H1 (cell line): Measurements from ENCODE around the gene TFCP2L1. TPM values are rescaled to one million over a fixed set of nuclear protein-coding genes. Genes with fewer than 3 reads are reported as not detected.

Experiments used
- CTCF ChIA-PET: fragments of 300-600 bp; sonication (Branson Sonifier 250); formaldehyde crosslinking; loops from one replicate; lab custom pipeline; 2021; ENCODE audit not compliant: partially characterized antibody; lab: Charles Lee
- POLR2A ChIA-PET: fragments of 300-600 bp; sonication (Branson Sonifier 250); formaldehyde crosslinking; loops from one replicate; lab custom pipeline; 2021; ENCODE audit warnings: inconsistent platforms; ENCODE audit not compliant: partially characterized antibody; lab: Charles Lee
- DNase-seq, 2 experiments: peaks; one replicate each; pipeline versions ENCODE4 v3.0.0 to v3.0.0-alpha.2; 2010 to 2022; ENCODE audit warnings: low spot score in 2 of 2, low read depth in 1 of 2, mixed read lengths in 1 of 2
- FAIRE-seq: peaks from 2 replicates; lab custom pipeline; 2011; peaks lifted over from hg19 to GRCh38; lab: Jason Lieb, UNC
- H2AFZ ChIP-seq: 2 replicates; pipeline ENCODE4 v1.8.1; 2012; ENCODE audit warnings: low read length, inconsistent platforms
- H2AK5ac ChIP-seq: 2 replicates; pipeline ENCODE4 v1.6.1; 2013; ENCODE audit warnings: low read depth, low read length
- H2BK120ac ChIP-seq: replicated peaks from 2 replicates; pipeline ENCODE3; 2013; ENCODE audit warnings: low read depth, low read length, inconsistent platforms
- H2BK12ac ChIP-seq: 2 replicates; pipeline ENCODE4 v1.6.1; 2013; ENCODE audit warnings: low read depth, low read length
- H2BK15ac ChIP-seq: 2 replicates; pipeline ENCODE4 v1.6.1; 2013; ENCODE audit warnings: low read length
- H2BK20ac ChIP-seq: 2 replicates; pipeline ENCODE4 v1.6.1; 2013; ENCODE audit warnings: low read length
- H2BK5ac ChIP-seq: 2 replicates; pipeline ENCODE4 v1.6.1; 2013; ENCODE audit warnings: low read depth, low read length
- H3K14ac ChIP-seq: 2 replicates; pipeline ENCODE4 v1.6.1; 2013; ENCODE audit warnings: inconsistent platforms; ENCODE audit not compliant: insufficient read length
- H3K18ac ChIP-seq: 2 replicates; pipeline ENCODE4 v1.6.1; 2013; ENCODE audit warnings: low read length; ENCODE audit errors: extremely low read depth
- H3K23ac ChIP-seq: 2 replicates; pipeline ENCODE4 v1.6.1; 2013; ENCODE audit warnings: inconsistent platforms; ENCODE audit not compliant: insufficient read length
- H3K23me2 ChIP-seq: 2 replicates; pipeline ENCODE4 v1.6.1; 2013; ENCODE audit warnings: low read depth, low read length
- H3K27ac ChIP-seq: 2 replicates; pipeline ENCODE4 v1.6.1; 2011; ENCODE audit warnings: low read depth, low read length, inconsistent platforms
- H3K27me3 ChIP-seq, 4 experiments: replicated peaks in 1 of 4; 1 replicate in 1 of 4; 2 replicates in 3 of 4; pipeline versions ENCODE4 v1.6.1 to v1.8.1; 2011 to 2013; ENCODE audit warnings: low read length in 3 of 4, mild to moderate bottlenecking in 3 of 4, inconsistent platforms in 2 of 4, mixed read lengths in 2 of 4, moderate library complexity in 1 of 4; ENCODE audit not compliant: control insufficient read depth in 3 of 4, insufficient read depth in 3 of 4; ENCODE audit errors: extremely low read depth in 1 of 4
- H3K36me3 ChIP-seq, 4 experiments: 2 replicates each; pipeline versions ENCODE4 v1.6.1 to v1.8.1; 2011 to 2013; ENCODE audit warnings: mild to moderate bottlenecking in 4 of 4, low read length in 3 of 4, moderate library complexity in 2 of 4, control low read depth in 1 of 4, inconsistent platforms in 1 of 4; ENCODE audit not compliant: insufficient read depth in 4 of 4, control insufficient read depth in 2 of 4
- H3K4ac ChIP-seq: replicated peaks from 2 replicates; pipeline ENCODE3; 2013; ENCODE audit warnings: low read length, low read depth, mixed read lengths, inconsistent platforms; ENCODE audit not compliant: insufficient read length
- H3K4me1 ChIP-seq, 4 experiments: replicated peaks in 1 of 4; 1 replicate in 1 of 4; 2 replicates in 3 of 4; pipeline versions ENCODE4 v1.6.1 to v1.8.1; 2011 to 2013; ENCODE audit warnings: low read length in 3 of 4, inconsistent platforms in 2 of 4, mixed read lengths in 1 of 4; ENCODE audit not compliant: insufficient read depth in 4 of 4, control insufficient read depth in 3 of 4
- H3K4me2 ChIP-seq, 2 experiments: 2 replicates each; pipeline versions ENCODE4 v1.6.1 to v1.8.1; 2011 to 2013; ENCODE audit warnings: low read depth in 2 of 2, low read length in 2 of 2, control low read depth in 1 of 2, inconsistent platforms in 1 of 2, mild to moderate bottlenecking in 1 of 2; ENCODE audit not compliant: insufficient read depth in 1 of 2
- H3K4me3 ChIP-seq, 4 experiments: fragments of 200-600, 300-600 bp in 1 of 4; sonication (generic), shearing (Covaris generic), sonication (Bioruptor Twin) in 1 of 4; 2 replicates each; pipeline versions ENCODE4 v1.5.1 to v1.8.1; 2011 to 2016; ENCODE audit warnings: low read length in 4 of 4, low read depth in 3 of 4, control low read depth in 2 of 4, inconsistent platforms in 2 of 4, mild to moderate bottlenecking in 2 of 4, mixed read lengths in 1 of 4, moderate library complexity in 1 of 4; ENCODE audit not compliant: insufficient read depth in 2 of 4; ENCODE audit errors: extremely low read depth in 1 of 4
- H3K56ac ChIP-seq: replicated peaks from 2 replicates; pipeline ENCODE3; 2013; ENCODE audit warnings: low read depth, mild to moderate bottlenecking, mixed read lengths, low read length, inconsistent platforms; ENCODE audit not compliant: insufficient read length
- H3K79me1 ChIP-seq: 2 replicates; pipeline ENCODE4 v1.6.1; 2013; ENCODE audit warnings: low read depth, low read length, control low read depth
- H3K79me2 ChIP-seq, 2 experiments: 2 replicates each; pipeline versions ENCODE4 v1.6.1 to v1.8.1; 2012 to 2013; ENCODE audit warnings: low read length in 2 of 2, mild to moderate bottlenecking in 2 of 2, inconsistent platforms in 1 of 2; ENCODE audit not compliant: insufficient read depth in 2 of 2, control insufficient read depth in 1 of 2
- H3K9ac ChIP-seq, 4 experiments: replicated peaks in 1 of 4; 1 replicate in 1 of 4; 2 replicates in 3 of 4; pipeline versions ENCODE4 v1.6.1 to v1.8.1; 2011 to 2013; ENCODE audit warnings: low read depth in 3 of 4, low read length in 3 of 4, control low read depth in 2 of 4, mild to moderate bottlenecking in 2 of 4, moderate library complexity in 2 of 4, inconsistent platforms in 1 of 4; ENCODE audit errors: extremely low read depth in 1 of 4
- H3K9me3 ChIP-seq, 2 experiments: 2 replicates each; pipeline versions ENCODE4 v1.6.1 to v1.8.1; 2012 to 2013; ENCODE audit warnings: mild to moderate bottlenecking in 2 of 2, moderate library complexity in 2 of 2, control low read depth in 1 of 2, inconsistent platforms in 1 of 2, low read depth in 1 of 2, low read length in 1 of 2, mixed read lengths in 1 of 2; ENCODE audit not compliant: insufficient read depth in 2 of 2
- H4K20me1 ChIP-seq, 2 experiments: replicated peaks in 1 of 2; 2 replicates each; pipeline versions ENCODE3 to v1.8.1; 2011 to 2013; ENCODE audit warnings: inconsistent platforms in 2 of 2, low read length in 2 of 2, mild to moderate bottlenecking in 1 of 2; ENCODE audit not compliant: insufficient read depth in 2 of 2, control insufficient read depth in 1 of 2
- H4K5ac ChIP-seq: 2 replicates; pipeline ENCODE4 v1.6.1; 2013; ENCODE audit warnings: low read length, low read depth, mixed read lengths, inconsistent platforms; ENCODE audit not compliant: insufficient read length
- H4K8ac ChIP-seq: 2 replicates; pipeline ENCODE4 v1.8.0; 2013; ENCODE audit warnings: mild to moderate bottlenecking, moderate library complexity, low read length, inconsistent platforms; ENCODE audit not compliant: insufficient read depth; ENCODE audit errors: extremely low read depth
- H4K91ac ChIP-seq: replicated peaks from 2 replicates; pipeline ENCODE3; 2013; ENCODE audit warnings: low read length, mixed read lengths, inconsistent platforms; ENCODE audit not compliant: insufficient read length
- BCL11A ChIP-seq, 2 experiments: IDR thresholded peaks; one replicate each; pipeline ENCODE4 v1.6.1; 2011; ENCODE audit warnings: low read depth in 2 of 2, low read length in 2 of 2, mild to moderate bottlenecking in 2 of 2
- BRCA1 ChIP-seq: IDR thresholded peaks from 2 replicates; pipeline ENCODE4 v1.6.1; 2012; ENCODE audit warnings: low read depth, low read length, improper control_type of control experiment
- CBX5 ChIP-seq: fragments of 300-800, 300-1000 bp; sonication (generic); IDR thresholded peaks from 2 replicates; pipeline ENCODE4 v1.7.1; 2016; ENCODE audit warnings: antibody characterized with exemption, low read length, low read depth
- CBX8 ChIP-seq: fragments of 300-800, 300-1000 bp; sonication (generic); IDR thresholded peaks from 2 replicates; pipeline ENCODE4 v1.7.1; 2016; ENCODE audit warnings: low read depth, low read length, borderline replicate concordance
- CEBPB ChIP-seq: IDR thresholded peaks from 2 replicates; pipeline ENCODE4 v1.6.1; 2012; ENCODE audit warnings: low read depth, low read length
- CHD2 ChIP-seq: IDR thresholded peaks from 2 replicates; pipeline ENCODE4 v1.6.1; 2012; ENCODE audit warnings: low read length, improper control_type of control experiment
- KDM1A ChIP-seq: fragments of 200-600, 300-600 bp; sonication (generic); IDR thresholded peaks from 2 replicates; pipeline ENCODE4 v1.7.1; 2016; ENCODE audit warnings: mild to moderate bottlenecking, low read length, borderline replicate concordance
- MAFK ChIP-seq: IDR thresholded peaks from 2 replicates; pipeline ENCODE4 v1.6.1; 2012; ENCODE audit warnings: low read depth, mild to moderate bottlenecking, improper control_type of control experiment, low read length
- NRF1 ChIP-seq: IDR thresholded peaks from 2 replicates; pipeline ENCODE4 v1.6.1; 2011; ENCODE audit warnings: mild to moderate bottlenecking, low read depth, low read length, improper control_type of control experiment
- RNF2 ChIP-seq: fragments of 200-900, 300-1000 bp; sonication (generic); IDR thresholded peaks from 2 replicates; pipeline ENCODE4 v1.7.1; 2016; ENCODE audit warnings: borderline replicate concordance, low read depth, mild to moderate bottlenecking, antibody characterized with exemption, low read length; ENCODE audit not compliant: poor library complexity, severe bottlenecking; ENCODE audit errors: missing control alignments
- SAP30 ChIP-seq: fragments of 300-600 bp; sonication (generic); IDR thresholded peaks from 2 replicates; pipeline ENCODE4 v1.7.1; 2012; ENCODE audit warnings: low read length, moderate library complexity, mild to moderate bottlenecking, inconsistent platforms; ENCODE audit not compliant: insufficient read depth, insufficient replicate concordance
- SIRT6 ChIP-seq: IDR thresholded peaks from one replicate; pipeline ENCODE4 v1.7.1; 2012; ENCODE audit warnings: low read length, inconsistent platforms
- SIX5 ChIP-seq: IDR thresholded peaks from 2 replicates; pipeline ENCODE4 v1.6.1; 2011; ENCODE audit warnings: mild to moderate bottlenecking, low read depth, low read length
- SP1 ChIP-seq: IDR thresholded peaks from 2 replicates; pipeline ENCODE4 v1.6.1; 2011; ENCODE audit warnings: low read depth, low read length
- TAF1 ChIP-seq: IDR thresholded peaks from 2 replicates; pipeline ENCODE4 v1.6.1; 2011; ENCODE audit warnings: mild to moderate bottlenecking, low read depth, low read length
- WGBS, 2 experiments: shearing (Covaris generic) in 1 of 2; methylation state at CpG; one replicate each; pipeline versions ENCODE4 v1.1.6 to v1.1.7; 2013 to 2015; ENCODE audit warnings: low lambda C conversion rate in 2 of 2, mixed read lengths in 2 of 2, inconsistent platforms in 1 of 2, low coverage in 1 of 2, missing lambda C conversion rate in 1 of 2; ENCODE audit not compliant: insufficient replicate concordance in 2 of 2, insufficient coverage in 1 of 2, insufficient read length in 1 of 2; ENCODE audit errors: extremely low coverage in 1 of 2, missing lambda C conversion rate in 1 of 2; 5-methylcytosine and 5-hydroxymethylcytosine counted together
- polyA plus RNA-seq, 7 experiments: library from polyadenylated mRNA; depleted of rRNA in 3 of 7; stranded (reverse) in 5 of 7; unstranded in 2 of 7; fragments of >200 nt in 5 of 7; fragments of 200-250 nt in 2 of 7; gene quantifications; 1 replicate in 5 of 7; 2 replicates in 1 of 7; 4 replicates in 1 of 7; pipeline versions ENCODE4 v1.2.1 to v1.2.3, GENCODE V29; 2011 to 2013; ENCODE audit warnings: missing spikeins in 2 of 7, mixed read lengths in 2 of 7
- total RNA-seq: library from RNA; stranded (reverse); fragmentation: NEBNext Ultra II Directional; extraction: Animal tissue kit (Norgen Biotek cat#: 25700); gene quantifications from 2 replicates; pipeline ENCODE4 v1.2.1, GENCODE V29; 2021

TFCP2L1 gene
- total and polyA plus RNA-seq, 2 of the 8 experiments (the other 6 are each of a cell fraction or from before 2014, with no cell fraction given), result 1.5 to 3.8 TPM

DNA sequence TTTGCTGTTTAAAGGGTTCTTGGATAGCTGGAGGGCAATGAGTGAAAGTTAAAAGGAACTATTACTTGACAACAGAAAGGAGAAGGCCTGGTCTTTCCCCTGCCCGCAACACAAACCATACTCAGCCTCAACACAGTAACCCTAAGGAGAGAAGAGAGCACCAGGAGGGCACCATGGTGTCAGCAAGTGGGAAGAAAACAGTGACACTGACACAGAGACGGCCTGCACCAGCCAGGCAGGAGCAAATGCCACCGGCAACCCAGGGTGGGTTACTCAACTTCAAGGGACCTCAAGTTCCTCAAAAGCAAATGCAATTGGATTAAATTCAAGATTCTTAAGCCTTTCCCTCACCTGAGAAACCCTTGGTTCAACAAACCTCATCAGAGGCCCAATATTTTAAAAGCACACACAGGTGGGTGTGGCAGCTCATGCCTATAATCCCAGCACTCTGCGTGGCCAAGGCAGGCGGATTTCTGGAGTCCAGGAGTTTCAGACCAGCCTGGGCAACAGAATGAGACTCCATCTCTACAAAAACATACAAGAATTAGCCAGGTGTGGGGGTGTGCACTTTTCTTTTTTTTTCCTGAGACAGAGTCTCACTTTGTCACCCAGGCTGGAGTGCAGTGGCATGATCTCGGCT, 52.3 kb downstream of the TFCP2L1 start:
- Histone ChIP-seq H4K8ac (no peak overlapping the region), H4K20me1 (no peaks in the 10 kb centered on the region), H3K27me3 (no peaks in the 10 kb centered on the region), H3K4ac (no peak overlapping the region), H2BK120ac (no peak overlapping the region), H2BK5ac (no peak overlapping the region), H3K14ac (no peak overlapping the region), H3K4me3 (no peak overlapping the region), H2BK12ac (no peak overlapping the region), H3K79me1 (no peaks in the 10 kb centered on the region), H3K56ac (no peak overlapping the region), H4K91ac (no peak overlapping the region), H4K5ac (no peak overlapping the region), H3K9me3 (no peaks in the 10 kb centered on the region), H3K23me2 (no peaks in the 10 kb centered on the region), H2AK5ac (no peak overlapping the region), H3K4me1 (no peaks in the 10 kb centered on the region; a peak in 1 of 7 replicates), H2AFZ (no peak overlapping the region), H3K36me3 (no peaks in the 10 kb centered on the region; a peak in 1 of 8 replicates), H2BK20ac (no peak overlapping the region), H3K23ac (no peak overlapping the region), H3K79me2 (no peaks in the 10 kb centered on the region), H2BK15ac (no peak overlapping the region), H3K27ac (no peak overlapping the region), H3K9ac (no peak overlapping the region), H3K18ac (no peak overlapping the region), H3K4me2 (no peak overlapping the region)
- no peak for FAIRE-seq
- CTCF ChIA-PET, result no interaction called here
- WGBS, 2 experiments, result 95% methylated on average over 6 of the region's 6 CpGs; no CpG with 5 or more reads in 1 of the 2 experiments
- POLR2A ChIA-PET, result no interaction called here
- DNase-seq, result no peak
- no peak for TF ChIP-seq TAF1
- no peak for TF ChIP-seq SP1
- no peak for TF ChIP-seq KDM1A
- TF ChIP-seq SAP30, result no peak
- no peak for TF ChIP-seq NRF1
- TF ChIP-seq SIX5, result no peak
- TF ChIP-seq BCL11A (IDR thresholded peaks at IDR 0.05; ENCODE audit: low read depth in 2 of 2, low read length in 2 of 2), result no peak
- TF ChIP-seq MAFK, result no peak
- no peak for TF ChIP-seq CHD2
- TF ChIP-seq CBX8, result no peak
- no peak for TF ChIP-seq CEBPB
- no peak for TF ChIP-seq SIRT6
- no peak for TF ChIP-seq RNF2
- TF ChIP-seq CBX5, result no peak
- TF ChIP-seq BRCA1, result no peak
